ENCODE measurements around the gene WSB1.
A peak's percentile ranks its signal among the peaks of the same experiment; 100 is the strongest.
"Not testable (repeated sequence)": the region's sequence is repeated elsewhere in the genome, so short reads cannot be mapped to it uniquely, and the experiment has no call there.

Gene WSB1

GRCh38 chr17:27324771-27325339 lies 30.9 kb downstream of the WSB1 start:
- peaks cover 0 to 56% (median 8%) of the 10 kb centered on the region in 10 experiments; a peak in 10 of 20 replicates for H3K4me1 ChIP-seq
- H3K9ac ChIP-seq: no peak overlapping the region
- H4K20me1 ChIP-seq: peaks cover 0 to 20% (median 0%) of the 10 kb centered on the region in 11 experiments; a peak in 6 of 22 replicates
- H3K9me3 ChIP-seq (replicated peaks in 1 of 11): peaks cover 0 to 8% (median 0%) of the 10 kb centered on the region in 11 experiments; a peak in 3 of 22 replicates
- TF ChIP-seq Cebpa-rat (IDR thresholded peaks at IDR 0.05): no peak
- peak overlapping the region in 2 of 11 experiments; percentile 64 to 76; a peak in 5 of 22 replicates for H3K4me2 ChIP-seq
- H3K36me3 ChIP-seq: peaks cover 0 to 6% (median under 1%) of the 10 kb centered on the region in 11 experiments; a peak in 8 of 22 replicates
- H3K4me3 ChIP-seq: no peak overlapping the region
- no peaks in the 10 kb centered on the region for H3K27me3 ChIP-seq
- H3K27ac ChIP-seq: peak overlapping the region in 1 of 11 experiments; percentile 35; a peak in 3 of 22 replicates

DNA sequence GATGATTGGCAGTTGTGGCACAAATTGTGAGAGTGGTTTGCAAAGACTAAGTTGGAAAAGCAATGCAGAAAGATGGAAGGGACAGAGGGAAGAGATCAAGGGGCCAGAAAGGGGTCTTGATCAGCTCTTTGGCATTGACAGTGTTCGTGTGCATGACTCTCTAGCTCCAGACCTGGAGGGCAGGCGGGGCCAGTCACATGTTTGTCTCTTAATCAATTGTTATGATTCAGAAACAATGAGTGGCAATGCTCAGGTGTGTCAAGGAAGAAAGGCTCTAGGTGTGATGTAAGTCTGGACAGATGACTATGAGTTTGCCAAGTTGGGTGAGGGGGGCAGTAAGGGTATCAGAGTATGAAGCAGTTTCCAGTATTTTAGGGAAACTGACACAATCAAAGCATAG lies 32.1 kb downstream of the WSB1 start:
- no peak overlapping the region for H3K9ac ChIP-seq
- peaks cover 0 to 47% (median 9%) of the 10 kb centered on the region in 10 experiments; a peak in 15 of 20 replicates for H3K4me1 ChIP-seq
- H3K36me3 ChIP-seq: no peaks in the 10 kb centered on the region
- H3K4me3 ChIP-seq: no peak overlapping the region
- TF ChIP-seq Cebpa-rat (IDR thresholded peaks at IDR 0.05): no peak
- no peak overlapping the region for H3K4me2 ChIP-seq
- H4K20me1 ChIP-seq: peaks cover 0 to 11% (median 0%) of the 10 kb centered on the region in 11 experiments; a peak in 2 of 22 replicates
- H3K9me3 ChIP-seq (replicated peaks in 1 of 11): peaks cover 0 to 8% (median 0%) of the 10 kb centered on the region in 11 experiments; a peak in 3 of 22 replicates
- no peak overlapping the region for H3K27ac ChIP-seq
- no peaks in the 10 kb centered on the region for H3K27me3 ChIP-seq

DNA sequence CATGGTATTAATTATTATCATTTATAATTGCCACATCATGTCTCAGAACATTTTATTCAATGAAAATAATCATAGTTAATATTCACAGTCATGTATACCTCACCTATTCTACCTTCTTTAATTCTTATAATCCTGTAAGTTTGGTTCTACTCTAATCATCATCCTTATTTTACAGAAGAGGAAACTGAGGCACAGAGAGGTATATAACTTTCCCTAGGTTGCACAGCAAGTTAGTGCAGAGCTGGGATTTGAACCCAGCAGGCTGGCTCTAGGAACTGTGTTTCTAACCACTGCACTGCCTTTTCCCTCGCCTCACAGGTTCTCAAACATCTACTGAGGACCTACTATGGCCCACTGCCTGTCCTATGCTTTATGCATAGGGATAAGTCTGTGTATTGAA lies 32.7 kb downstream of the WSB1 start:
- H3K4me2 ChIP-seq: no peak overlapping the region
- peaks cover 5 to 47% (median 14%) of the 10 kb centered on the region in 10 experiments for H3K4me1 ChIP-seq
- no peaks in the 10 kb centered on the region for H3K36me3 ChIP-seq
- no peak overlapping the region for H3K4me3 ChIP-seq
- H3K9ac ChIP-seq: no peak overlapping the region
- peaks cover 0 to 8% (median 0%) of the 10 kb centered on the region in 11 experiments; a peak in 3 of 22 replicates for H3K9me3 ChIP-seq (replicated peaks in 1 of 11)
- H3K27me3 ChIP-seq: no peaks in the 10 kb centered on the region
- H4K20me1 ChIP-seq: peaks cover 0 to 11% (median 0%) of the 10 kb centered on the region in 11 experiments; a peak in 2 of 22 replicates
- no peak for TF ChIP-seq Cebpa-rat (IDR thresholded peaks at IDR 0.05)
- no peak overlapping the region for H3K27ac ChIP-seq

GRCh38 chr17:27327397-27327796 lies 33.5 kb downstream of the WSB1 start:
- no peak overlapping the region for H3K9ac ChIP-seq
- H3K36me3 ChIP-seq: no peaks in the 10 kb centered on the region
- no peak overlapping the region for H3K4me3 ChIP-seq
- H3K9me3 ChIP-seq (replicated peaks in 1 of 11): peaks cover 0 to 8% (median 0%) of the 10 kb centered on the region in 11 experiments; a peak in 3 of 22 replicates
- H3K4me1 ChIP-seq: peaks cover 13 to 47% (median 22%) of the 10 kb centered on the region in 10 experiments
- peaks cover 0 to 11% (median 0%) of the 10 kb centered on the region in 11 experiments; a peak in 2 of 22 replicates for H4K20me1 ChIP-seq
- no peaks in the 10 kb centered on the region for H3K27me3 ChIP-seq
- no peak overlapping the region for H3K4me2 ChIP-seq
- TF ChIP-seq Cebpa-rat (IDR thresholded peaks at IDR 0.05): no peak
- H3K27ac ChIP-seq: no peak overlapping the region

GRCh38 chr17:27327871-27328270 lies 34.0 kb downstream of the WSB1 start:
- Histone ChIP-seq H3K36me3 (no peaks in the 10 kb centered on the region), H3K4me3 (no peak overlapping the region), H3K4me2 (no peak overlapping the region)

GRCh38 chr17:27328686-27329085 lies 34.8 kb downstream of the WSB1 start:
- not testable (repeated sequence) for H3K27me3 ChIP-seq; H3K4me2 ChIP-seq; H3K4me3 ChIP-seq; H3K36me3 ChIP-seq; H4K20me1 ChIP-seq; H3K9ac ChIP-seq; H3K9me3 ChIP-seq (replicated peaks in 1 of 11); H3K27ac ChIP-seq
- peaks cover 22 to 41% (median 27%) of the 10 kb centered on the region in 10 experiments for H3K4me1 ChIP-seq

More at GRCh38 chr17:27327871-27328270, 34.0 kb downstream of the WSB1 start:
- H3K27ac ChIP-seq: no peak overlapping the region
- H3K9me3 ChIP-seq (replicated peaks in 1 of 11): peaks cover 0 to 8% (median 0%) of the 10 kb centered on the region in 11 experiments; a peak in 3 of 22 replicates
- peaks cover 0 to 9% (median 0%) of the 10 kb centered on the region in 11 experiments; a peak in 2 of 22 replicates for H4K20me1 ChIP-seq
- no peaks in the 10 kb centered on the region for H3K27me3 ChIP-seq
- peaks cover 17 to 45% (median 24%) of the 10 kb centered on the region in 10 experiments for H3K4me1 ChIP-seq
- H3K9ac ChIP-seq: no peak overlapping the region
- no peak for TF ChIP-seq Cebpa-rat (IDR thresholded peaks at IDR 0.05)

- H3K36me3 ChIP-seq: no peaks in the 10 kb centered on the region
- no peak for TF ChIP-seq Cebpa-rat (IDR thresholded peaks at IDR 0.05)
- 0 out of 22 replicates have a peak, but pooled peaks cover 0 to under 1% (median 0%) of the 10 kb centered on the region in 11 experiments for H4K20me1 ChIP-seq
- no peak overlapping the region for H3K4me3 ChIP-seq
- no peak overlapping the region for H3K4me2 ChIP-seq
- peaks cover 0 to 8% (median 0%) of the 10 kb centered on the region in 11 experiments; a peak in 3 of 22 replicates for H3K9me3 ChIP-seq (replicated peaks in 1 of 11)
- H3K9ac ChIP-seq: no peak overlapping the region
- no peaks in the 10 kb centered on the region for H3K27me3 ChIP-seq
- no peak overlapping the region for H3K27ac ChIP-seq
- H3K4me1 ChIP-seq: peaks cover 27 to 41% (median 32%) of the 10 kb centered on the region in 10 experiments
These were observed 35.4 kb downstream of the WSB1 start for GRCh38 chr17:27329146-27329805.

DNA sequence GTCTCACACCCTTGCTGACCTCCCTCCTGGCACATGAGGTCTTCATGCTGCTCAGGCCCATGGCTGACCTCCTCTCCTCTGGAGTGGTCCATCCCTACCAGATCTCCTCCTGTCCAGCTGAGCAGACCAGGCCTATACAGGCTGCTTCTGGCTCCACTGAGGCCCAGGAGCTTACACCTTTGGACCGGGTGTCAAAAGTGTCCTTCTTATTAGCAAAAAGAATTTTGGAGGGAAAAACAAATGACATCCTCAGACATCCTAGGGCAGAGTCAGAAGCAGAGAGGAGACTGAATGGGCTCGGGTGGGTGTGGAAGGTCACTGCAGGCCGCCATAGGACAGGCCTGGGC lies 38.1 kb downstream of the WSB1 start:
- no peak overlapping the region; a peak in 1 of 20 replicates for H3K4me3 ChIP-seq
- H3K27ac ChIP-seq: peak overlapping the region; percentile 15 to 86 (median 82); a peak in 21 of 22 replicates
- no peak for TF ChIP-seq Cebpa-rat (IDR thresholded peaks at IDR 0.05)
- peak overlapping the region; percentile 5 to 83 (median 79); a peak in 15 of 22 replicates for H3K9ac ChIP-seq
- no peaks in the 10 kb centered on the region for H4K20me1 ChIP-seq
- H3K4me1 ChIP-seq: peaks cover 33 to 54% (median 40%) of the 10 kb centered on the region in 10 experiments
- H3K36me3 ChIP-seq: no peaks in the 10 kb centered on the region
- peak overlapping the region; percentile 69 to 90 (median 79) for H3K4me2 ChIP-seq
- H3K27me3 ChIP-seq: no peaks in the 10 kb centered on the region
- peaks cover 0 to 5% (median 0%) of the 10 kb centered on the region in 11 experiments; a peak in 3 of 22 replicates for H3K9me3 ChIP-seq (replicated peaks in 1 of 11)
